RWPE1 (cell line): ENCODE measurements around the gene NUB1.

ENCODE experiments used
- CTCF ChIA-PET: fragments of 350-600 bp; sonication (Branson Sonifier 250); formaldehyde crosslinking; extraction: SDS; loops from one replicate; lab custom pipeline; 2021; lab: Yijun Ruan, JAX
- POLR2A ChIA-PET: fragments of 400-600 bp; formaldehyde crosslinking; extraction: SDS; loops from one replicate; lab custom pipeline; 2020; ENCODE audit warnings: antibody characterized with exemption; ENCODE audit not compliant: low non-redundant PET; lab: Yijun Ruan, JAX
- DNase-seq: peaks from one replicate; pipeline ENCODE4 v3.0.0; 2012; ENCODE audit warnings: low spot score
- H3K27ac ChIP-seq: fragments of 450-650 bp; 2 replicates; pipeline ENCODE4 v1.5.1; 2017
- TF ChIP-seq, protein P1 (sequence below): fragments of 450-650 bp; conservative IDR thresholded peaks from 2 replicates; pipeline ENCODE4 v1.5.1; 2017; ENCODE audit warnings: low read depth, mild to moderate bottlenecking

NUB1 gene

DNA sequence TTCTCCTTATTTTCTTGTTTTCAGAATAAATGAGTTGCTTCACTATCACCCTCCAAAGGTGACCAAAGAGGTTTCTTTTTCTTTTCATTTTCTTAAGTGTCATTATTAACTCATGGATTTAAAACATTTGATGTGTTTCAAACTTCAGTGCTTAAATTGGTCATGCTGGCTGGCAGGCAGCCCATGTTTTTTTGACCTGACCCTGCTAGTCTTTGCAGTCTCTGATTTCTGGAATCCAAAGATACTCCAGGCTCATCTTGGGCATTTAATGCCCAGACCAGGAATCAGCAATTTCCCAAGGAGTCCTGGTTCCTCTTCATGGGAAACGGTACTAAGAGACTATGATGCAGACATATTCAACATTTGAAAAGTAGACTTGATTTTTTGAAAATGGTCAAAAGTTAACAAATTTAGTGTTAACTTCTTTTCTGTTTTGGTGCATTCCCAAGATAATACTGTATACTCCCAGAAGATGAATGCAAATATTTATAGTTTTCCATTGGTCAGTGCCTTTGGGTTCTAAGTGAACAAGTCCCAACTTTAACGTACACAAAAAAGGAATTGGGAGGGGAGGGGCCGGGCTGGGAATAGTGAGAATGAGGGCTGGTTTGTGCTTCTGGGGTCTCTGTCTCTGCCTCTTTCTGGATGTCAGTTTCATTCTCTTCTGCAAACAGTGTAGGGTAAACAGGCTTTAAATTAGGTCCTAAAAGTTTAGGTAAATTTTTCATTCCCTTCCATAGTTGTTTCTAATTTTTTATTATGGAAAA lies 19.8 kb downstream of the NUB1 start:
- TF ChIP-seq, protein P1, sequence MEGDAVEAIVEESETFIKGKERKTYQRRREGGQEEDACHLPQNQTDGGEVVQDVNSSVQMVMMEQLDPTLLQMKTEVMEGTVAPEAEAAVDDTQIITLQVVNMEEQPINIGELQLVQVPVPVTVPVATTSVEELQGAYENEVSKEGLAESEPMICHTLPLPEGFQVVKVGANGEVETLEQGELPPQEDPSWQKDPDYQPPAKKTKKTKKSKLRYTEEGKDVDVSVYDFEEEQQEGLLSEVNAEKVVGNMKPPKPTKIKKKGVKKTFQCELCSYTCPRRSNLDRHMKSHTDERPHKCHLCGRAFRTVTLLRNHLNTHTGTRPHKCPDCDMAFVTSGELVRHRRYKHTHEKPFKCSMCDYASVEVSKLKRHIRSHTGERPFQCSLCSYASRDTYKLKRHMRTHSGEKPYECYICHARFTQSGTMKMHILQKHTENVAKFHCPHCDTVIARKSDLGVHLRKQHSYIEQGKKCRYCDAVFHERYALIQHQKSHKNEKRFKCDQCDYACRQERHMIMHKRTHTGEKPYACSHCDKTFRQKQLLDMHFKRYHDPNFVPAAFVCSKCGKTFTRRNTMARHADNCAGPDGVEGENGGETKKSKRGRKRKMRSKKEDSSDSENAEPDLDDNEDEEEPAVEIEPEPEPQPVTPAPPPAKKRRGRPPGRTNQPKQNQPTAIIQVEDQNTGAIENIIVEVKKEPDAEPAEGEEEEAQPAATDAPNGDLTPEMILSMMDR, result no peak
- POLR2A ChIA-PET, result no interaction called here
- CTCF ChIA-PET, result no interaction called here
- no peak overlapping the region for H3K27ac ChIP-seq
- DNase-seq, result no peak

DNA sequence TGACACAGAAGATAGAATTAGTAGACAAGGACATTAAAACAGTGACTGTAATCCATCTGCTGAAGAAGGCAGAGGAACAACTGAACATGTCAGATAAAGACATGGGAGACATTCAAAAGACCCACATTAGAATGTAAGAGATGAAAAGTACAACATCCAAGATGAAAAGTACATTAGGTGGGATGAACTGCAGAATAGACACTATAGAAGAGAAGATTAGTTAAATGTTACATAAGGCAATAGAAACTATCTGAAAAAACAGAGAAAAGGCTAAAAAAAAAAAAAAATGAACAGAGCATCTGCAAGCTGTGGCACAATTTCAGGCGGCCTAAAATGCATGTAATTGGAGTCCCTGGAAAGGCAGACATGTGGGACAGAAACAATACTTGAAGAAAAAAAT lies 21.6 kb downstream of the NUB1 start:
- ChIA-PET POLR2A (no interaction called here), CTCF (interaction anchor here (0.6 to 0.9 kb wide), 2 partner anchors 85 to 118 kb away, joined by 3 read pairs; no protein-coding TSS in a partner anchor)
- DNase-seq, result no peak
- TF ChIP-seq, protein P1, result no peak
- no peak overlapping the region for H3K27ac ChIP-seq

DNA sequence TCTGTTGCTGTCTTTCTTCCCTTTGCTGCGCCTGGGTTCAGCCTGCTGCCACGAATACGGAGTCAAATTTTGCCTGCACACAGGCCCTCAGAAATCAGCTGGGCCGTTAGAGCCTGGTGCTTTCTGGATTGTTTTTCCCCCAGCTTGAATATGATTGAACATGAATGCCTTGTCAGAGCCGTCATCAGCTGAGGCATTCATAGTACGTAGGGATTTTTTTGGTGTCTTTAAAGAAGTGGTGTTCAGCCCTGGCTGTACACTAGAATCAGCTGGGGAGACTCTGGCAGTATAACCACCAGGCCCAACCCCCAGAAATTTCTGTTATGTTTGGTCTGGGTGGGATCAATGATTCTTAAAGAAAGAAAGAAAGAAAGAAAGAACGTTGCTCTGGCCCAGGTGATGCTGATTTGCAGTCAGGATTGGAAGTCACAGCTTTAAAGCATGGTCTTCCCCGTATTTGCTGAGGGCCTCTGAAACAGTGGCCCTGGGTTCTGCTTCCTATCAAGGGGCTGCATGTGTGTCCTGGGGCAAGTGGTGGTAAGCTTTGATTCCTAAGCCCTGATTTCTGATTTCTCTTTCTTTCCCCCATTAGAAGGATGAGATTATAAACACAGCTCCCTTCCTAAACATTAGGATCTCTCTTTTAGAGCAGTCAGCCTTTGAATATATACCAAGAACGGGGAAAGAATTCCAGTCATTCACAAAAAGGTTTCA lies 24.7 kb downstream of the NUB1 start:
- CTCF ChIA-PET, result interaction anchor here (0.7 to 1.0 kb wide), 2 partner anchors 13 to 17 kb away, joined by 3 read pairs; no protein-coding TSS in a partner anchor
- POLR2A ChIA-PET, result no interaction called here
- no peak for DNase-seq
- H3K27ac ChIP-seq, result no peak overlapping the region
- TF ChIP-seq, protein P1, result no peak

DNA sequence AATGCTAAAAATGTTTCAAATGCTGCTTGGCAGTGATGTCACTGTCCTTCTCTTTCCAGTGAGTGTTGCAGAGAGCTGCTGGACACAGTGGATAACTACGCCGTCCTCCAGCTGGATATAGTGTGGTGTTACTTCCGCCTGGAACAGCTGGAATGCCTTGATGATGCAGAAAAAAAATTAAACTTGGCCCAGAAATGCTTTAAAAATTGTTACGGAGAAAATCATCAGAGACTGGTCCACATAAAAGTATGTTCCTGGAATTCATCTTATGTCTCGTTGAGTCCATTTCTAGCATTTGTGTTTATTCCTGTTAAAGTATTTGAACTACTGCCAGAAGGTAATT lies 25.2 kb downstream of the NUB1 start:
- ChIA-PET CTCF (interaction anchor here (0.6 to 1.0 kb wide), 3 partner anchors 12 to 18 kb away, joined by 3 read pairs; no protein-coding TSS in a partner anchor), POLR2A (no interaction called here)
- no peak for DNase-seq
- no peak overlapping the region for H3K27ac ChIP-seq
- TF ChIP-seq, protein P1, result no peak

DNA sequence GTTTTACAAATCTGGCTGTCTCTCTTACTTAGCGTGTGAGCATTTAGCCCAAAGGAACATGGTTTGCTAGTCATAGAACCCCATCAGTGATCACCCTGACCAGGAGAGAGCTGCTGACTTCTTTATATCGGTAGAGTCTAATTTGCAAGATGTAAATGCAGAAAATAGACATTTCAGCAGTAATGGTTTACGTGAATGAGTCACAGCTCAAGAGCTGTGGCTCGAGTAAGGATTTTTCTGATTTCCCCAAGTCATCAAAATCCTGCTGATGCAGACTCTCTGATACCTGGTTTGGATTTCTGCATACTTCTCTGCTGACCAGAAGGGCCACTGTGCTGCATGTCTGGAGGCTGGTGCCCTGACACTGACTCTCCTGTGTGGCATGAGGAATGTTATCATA lies 25.7 kb downstream of the NUB1 start:
- DNase-seq, result no peak
- ChIA-PET CTCF (interaction anchor here (0.6 to 1.0 kb wide), 3 partner anchors 12 to 18 kb away, joined by 3 read pairs; no protein-coding TSS in a partner anchor), POLR2A (no interaction called here)
- H3K27ac ChIP-seq, result no peak overlapping the region
- TF ChIP-seq, protein P1, result no peak

DNA sequence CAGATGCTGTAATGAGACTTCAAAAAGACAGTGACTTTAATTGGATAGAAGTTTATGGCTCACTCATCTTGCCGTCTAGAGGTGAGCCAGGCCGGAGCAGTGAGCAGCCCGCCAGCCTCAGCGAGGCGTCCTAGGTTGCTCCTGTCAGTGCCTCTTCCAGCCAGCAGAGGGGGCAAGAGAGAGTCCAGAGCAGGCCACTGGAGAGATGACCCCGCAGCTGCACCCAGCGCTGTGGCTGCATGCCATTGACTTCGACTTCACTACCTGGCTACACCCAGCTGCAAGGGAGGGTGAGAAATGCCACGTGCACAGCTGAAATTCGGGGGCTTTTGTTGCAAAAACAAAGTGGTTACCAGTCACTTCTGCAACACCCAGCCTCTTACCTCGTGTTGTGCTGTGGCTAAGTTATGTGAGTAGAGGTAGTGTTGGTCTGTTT lies 26.5 kb downstream of the NUB1 start:
- ChIA-PET CTCF (interaction anchor here (0.6 to 0.8 kb wide), 7 partner anchors 16 to 555 kb away, joined by 3 to 5 read pairs (median 4); no protein-coding TSS in a partner anchor), POLR2A (no interaction called here)
- peak; percentile 60 for DNase-seq
- no peak overlapping the region for H3K27ac ChIP-seq
- TF ChIP-seq, protein P1, result peak; percentile 99
